ENCODE results near the gene CST6.

The CST6 gene

DNA sequence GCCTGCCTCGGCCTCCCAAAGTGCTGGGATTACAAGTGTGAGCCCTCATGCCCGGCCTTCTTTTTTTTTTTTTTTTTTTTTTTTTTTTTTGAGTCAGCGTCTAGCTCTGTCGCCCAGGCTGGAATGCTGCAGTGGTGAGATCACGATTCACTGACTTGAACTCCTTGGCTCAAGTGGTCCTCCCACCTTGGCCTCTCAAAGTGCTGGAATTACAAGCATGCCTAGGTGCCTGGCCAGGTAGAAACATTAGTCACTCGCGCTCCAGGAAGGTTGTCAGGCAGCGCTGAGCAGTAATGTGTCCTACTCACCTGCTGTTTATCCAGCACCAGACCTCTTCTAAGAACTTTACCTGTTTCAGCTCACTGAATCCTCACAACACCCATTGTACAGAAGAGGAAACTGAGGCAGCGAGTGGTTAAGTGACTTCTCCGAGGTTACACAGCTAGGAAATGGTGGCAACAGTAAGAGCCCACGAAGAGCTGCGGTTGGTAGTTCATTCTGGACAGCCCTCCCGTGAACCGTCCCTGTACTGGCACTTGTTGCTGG is 496 bp upstream of the CST6 start:
- Histone ChIP-seq H3K4me1 (ENCODE audit: low read length) (peaks cover 10% of the 10 kb centered on the region), H4K20me1 (ENCODE audit: insufficient read depth, low read length) (no peaks in the 10 kb centered on the region), H3K9me3 (replicated peaks; ENCODE audit: insufficient read depth, low read length) (no peaks in the 10 kb centered on the region), H3K79me2 (ENCODE audit: low read length) (no peaks in the 10 kb centered on the region), H3K36me3 (replicated peaks; ENCODE audit: insufficient read depth, low read length) (no peaks in the 10 kb centered on the region), H3K27me3 (replicated peaks; ENCODE audit: insufficient read depth, low read length) (no peaks in the 10 kb centered on the region), H3K27ac (ENCODE audit: low read length) (no peak overlapping the region), H3K4me2 (ENCODE audit: low read depth, low read length) (no peak overlapping the region), H2AFZ (ENCODE audit: low read length) (no peak overlapping the region), H3K4me3 (ENCODE audit: low read length) (no peak overlapping the region), H3F3A (ENCODE audit: insufficient read depth, low read length) (no peaks in the 10 kb centered on the region), H3K9ac (ENCODE audit: low read length) (no peak overlapping the region), H3K9me2 (replicated peaks; ENCODE audit: insufficient read depth, low read length) (no peaks in the 10 kb centered on the region)
- TF ChIP-seq EZH2 (optimal IDR thresholded peaks at IDR 0.05; ENCODE audit: low read depth, low read length) (no peak), EZH2phosphoT487 (IDR thresholded peaks at IDR 0.05; ENCODE audit: low read length) (no peak)
- TF ChIP-seq, protein P1, sequence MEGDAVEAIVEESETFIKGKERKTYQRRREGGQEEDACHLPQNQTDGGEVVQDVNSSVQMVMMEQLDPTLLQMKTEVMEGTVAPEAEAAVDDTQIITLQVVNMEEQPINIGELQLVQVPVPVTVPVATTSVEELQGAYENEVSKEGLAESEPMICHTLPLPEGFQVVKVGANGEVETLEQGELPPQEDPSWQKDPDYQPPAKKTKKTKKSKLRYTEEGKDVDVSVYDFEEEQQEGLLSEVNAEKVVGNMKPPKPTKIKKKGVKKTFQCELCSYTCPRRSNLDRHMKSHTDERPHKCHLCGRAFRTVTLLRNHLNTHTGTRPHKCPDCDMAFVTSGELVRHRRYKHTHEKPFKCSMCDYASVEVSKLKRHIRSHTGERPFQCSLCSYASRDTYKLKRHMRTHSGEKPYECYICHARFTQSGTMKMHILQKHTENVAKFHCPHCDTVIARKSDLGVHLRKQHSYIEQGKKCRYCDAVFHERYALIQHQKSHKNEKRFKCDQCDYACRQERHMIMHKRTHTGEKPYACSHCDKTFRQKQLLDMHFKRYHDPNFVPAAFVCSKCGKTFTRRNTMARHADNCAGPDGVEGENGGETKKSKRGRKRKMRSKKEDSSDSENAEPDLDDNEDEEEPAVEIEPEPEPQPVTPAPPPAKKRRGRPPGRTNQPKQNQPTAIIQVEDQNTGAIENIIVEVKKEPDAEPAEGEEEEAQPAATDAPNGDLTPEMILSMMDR (IDR thresholded peaks at IDR 0.05; ENCODE audit: low read length) = no peak
- DNase-seq = no peak

DNA sequence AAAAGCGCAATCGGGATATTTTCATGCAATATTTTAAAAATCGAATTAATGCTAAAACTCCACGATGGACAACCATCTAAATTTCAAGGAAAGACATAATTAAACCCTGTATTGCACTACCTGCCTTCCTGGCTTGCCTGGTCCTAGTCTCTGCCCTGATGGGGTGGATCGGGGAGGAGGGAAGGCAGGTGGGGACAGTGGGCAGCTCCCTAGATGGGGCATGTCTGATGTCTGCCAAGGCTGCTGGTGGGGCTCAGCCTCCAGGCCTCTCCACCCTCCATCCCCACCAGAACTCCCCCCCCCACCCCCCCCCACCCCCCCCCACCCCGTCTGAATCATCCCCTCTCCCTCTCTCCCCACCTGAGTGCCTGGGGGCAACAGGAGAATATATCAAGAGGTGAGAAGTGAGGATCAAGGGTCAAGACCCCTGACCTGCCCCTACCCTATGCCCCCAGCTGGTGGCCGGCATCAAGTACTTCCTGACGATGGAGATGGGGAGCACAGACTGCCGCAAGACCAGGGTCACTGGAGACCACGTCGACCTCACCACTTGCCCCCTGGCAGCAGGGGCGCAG is 650 bp downstream of the CST6 start:
- no peaks in the 10 kb centered on the region for H3F3A ChIP-seq (ENCODE audit: insufficient read depth, low read length)
- no peak overlapping the region for H3K4me3 ChIP-seq (ENCODE audit: low read length)

DNA sequence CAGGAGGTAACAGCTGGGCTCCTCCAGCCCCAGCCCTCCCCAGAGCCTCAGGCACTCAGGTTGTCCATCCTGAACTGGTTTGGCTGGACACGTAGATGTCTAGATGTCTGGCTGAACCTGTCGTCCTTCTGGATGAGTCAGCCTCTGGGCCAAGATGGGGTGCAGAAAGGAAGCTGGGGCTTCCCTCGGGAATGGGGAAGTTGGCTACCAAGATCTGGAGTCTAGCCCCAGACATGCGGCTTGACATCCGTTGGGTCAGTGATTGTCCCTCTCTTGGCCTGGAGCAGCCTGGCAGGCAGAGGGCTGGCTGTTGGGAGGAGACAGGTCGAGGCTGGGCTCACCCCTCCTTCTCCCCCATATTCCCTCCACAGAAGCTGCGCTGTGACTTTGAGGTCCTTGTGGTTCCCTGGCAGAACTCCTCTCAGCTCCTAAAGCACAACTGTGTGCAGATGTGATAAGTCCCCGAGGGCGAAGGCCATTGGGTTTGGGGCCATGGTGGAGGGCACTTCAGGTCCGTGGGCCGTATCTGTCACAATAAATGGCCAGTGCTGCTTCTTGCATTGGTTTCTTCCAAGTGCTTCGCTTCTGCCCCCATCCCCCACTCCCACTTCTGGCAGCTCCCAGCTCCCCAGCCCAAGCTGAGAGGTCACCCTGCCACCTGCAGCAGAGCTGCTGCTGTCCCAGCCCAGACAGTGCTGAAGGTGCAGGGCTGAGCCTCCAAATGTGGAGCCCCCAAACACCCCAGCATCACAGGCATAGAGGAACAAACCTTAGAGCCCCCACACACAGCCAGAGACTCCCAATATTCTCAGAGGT is 1.3 kb downstream of the CST6 start:
- no peak overlapping the region for H2AFZ ChIP-seq (ENCODE audit: low read length)
- no peak overlapping the region for H3K27ac ChIP-seq (ENCODE audit: low read length)
- no peak overlapping the region for H3K9ac ChIP-seq (ENCODE audit: low read length)
- H3K4me3 ChIP-seq (ENCODE audit: low read length) = no peak overlapping the region
- H3F3A ChIP-seq (ENCODE audit: insufficient read depth, low read length) = no peaks in the 10 kb centered on the region
- H3K9me2 ChIP-seq (replicated peaks; ENCODE audit: insufficient read depth, low read length) = no peaks in the 10 kb centered on the region
- no peaks in the 10 kb centered on the region for H4K20me1 ChIP-seq (ENCODE audit: insufficient read depth, low read length)
- H3K36me3 ChIP-seq (replicated peaks; ENCODE audit: insufficient read depth, low read length) = no peaks in the 10 kb centered on the region
- TF ChIP-seq, protein P1 (IDR thresholded peaks at IDR 0.05; ENCODE audit: low read length) = no peak
- TF ChIP-seq EZH2 (optimal IDR thresholded peaks at IDR 0.05; ENCODE audit: low read depth, low read length) = no peak
- no peak for TF ChIP-seq EZH2phosphoT487 (IDR thresholded peaks at IDR 0.05; ENCODE audit: low read length)
- no peaks in the 10 kb centered on the region for H3K4me1 ChIP-seq (ENCODE audit: low read length)
- H3K79me2 ChIP-seq (ENCODE audit: low read length) = no peaks in the 10 kb centered on the region
- no peak overlapping the region for H3K4me2 ChIP-seq (ENCODE audit: low read depth, low read length)
- DNase-seq = no peak
- no peaks in the 10 kb centered on the region for H3K9me3 ChIP-seq (replicated peaks; ENCODE audit: insufficient read depth, low read length)
- H3K27me3 ChIP-seq (replicated peaks; ENCODE audit: insufficient read depth, low read length) = no peaks in the 10 kb centered on the region

More for the DNA sequence above, 650 bp downstream of the CST6 start:
- no peaks in the 10 kb centered on the region for H4K20me1 ChIP-seq (ENCODE audit: insufficient read depth, low read length)
- H3K9me2 ChIP-seq (replicated peaks; ENCODE audit: insufficient read depth, low read length) = no peaks in the 10 kb centered on the region
- H3K27me3 ChIP-seq (replicated peaks; ENCODE audit: insufficient read depth, low read length) = no peaks in the 10 kb centered on the region
- no peaks in the 10 kb centered on the region for H3K79me2 ChIP-seq (ENCODE audit: low read length)
- H3K4me1 ChIP-seq (ENCODE audit: low read length) = no peaks in the 10 kb centered on the region
- TF ChIP-seq EZH2phosphoT487 (IDR thresholded peaks at IDR 0.05; ENCODE audit: low read length) (no peak), EZH2 (optimal IDR thresholded peaks at IDR 0.05; ENCODE audit: low read depth, low read length) (no peak)
- TF ChIP-seq, protein P1 (IDR thresholded peaks at IDR 0.05; ENCODE audit: low read length) = no peak
- no peak overlapping the region for H3K27ac ChIP-seq (ENCODE audit: low read length)
- H3K9me3 ChIP-seq (replicated peaks; ENCODE audit: insufficient read depth, low read length) = no peaks in the 10 kb centered on the region
- no peak overlapping the region for H3K9ac ChIP-seq (ENCODE audit: low read length)
- H3K36me3 ChIP-seq (replicated peaks; ENCODE audit: insufficient read depth, low read length) = no peaks in the 10 kb centered on the region
- DNase-seq = no peak
- H3K4me2 ChIP-seq (ENCODE audit: low read depth, low read length) = no peak overlapping the region
- no peak overlapping the region for H2AFZ ChIP-seq (ENCODE audit: low read length)
